Liver (tissue), 9 donors: Measurements from ENCODE around the gene ZBTB47. TPM values are rescaled to one million over a fixed set of nuclear protein-coding genes. Genes with fewer than 3 reads are reported as not detected.

Experiments used
- DNase-seq: peaks from one replicate; pipeline ENCODE4 v3.0.0-alpha.2; 2017; ENCODE audit warnings: low spot score
- H3K27ac ChIP-seq, 2 donors: one replicate each; pipeline ENCODE4 v1.7.0; 2013; ENCODE audit warnings: inconsistent platforms in 2 of 2, low read length in 2 of 2, control low read depth in 1 of 2, low read depth in 1 of 2, mild to moderate bottlenecking in 1 of 2
- H3K27me3 ChIP-seq, 4 donors: one replicate each; pipeline versions ENCODE4 v1.6.1 to v1.7.0; 2013; ENCODE audit warnings: low read length in 3 of 4, inconsistent platforms in 1 of 4, mild to moderate bottlenecking in 1 of 4, moderate library complexity in 1 of 4; ENCODE audit not compliant: control insufficient read depth in 4 of 4, insufficient read depth in 4 of 4
- H3K36me3 ChIP-seq, 4 donors: one replicate each; pipeline versions ENCODE4 v1.6.1 to v1.7.0; 2013; ENCODE audit warnings: low read length in 3 of 4, mild to moderate bottlenecking in 3 of 4, low read depth in 1 of 4, moderate library complexity in 1 of 4; ENCODE audit not compliant: control insufficient read depth in 4 of 4, insufficient read depth in 3 of 4
- H3K4me1 ChIP-seq, 4 donors: one replicate each; pipeline versions ENCODE4 v1.6.1 to v1.7.0; 2013; ENCODE audit warnings: low read length in 3 of 4, mild to moderate bottlenecking in 3 of 4, moderate library complexity in 1 of 4; ENCODE audit not compliant: control insufficient read depth in 4 of 4, insufficient read depth in 4 of 4
- H3K4me3 ChIP-seq, 3 donors: one replicate each; pipeline versions ENCODE4 v1.6.1 to v1.7.0; 2013; ENCODE audit warnings: low read length in 3 of 3, control low read depth in 1 of 3, low read depth in 1 of 3, mild to moderate bottlenecking in 1 of 3
- H3K9ac ChIP-seq, 2 donors: one replicate each; pipeline ENCODE4 v1.7.0; 2013; ENCODE audit warnings: low read length in 2 of 2, mild to moderate bottlenecking in 2 of 2, moderate library complexity in 2 of 2, control low read depth in 1 of 2, low read depth in 1 of 2
- H3K9me3 ChIP-seq, 4 donors: one replicate each; pipeline versions ENCODE4 v1.6.1 to v1.7.0; 2013; ENCODE audit warnings: low read length in 3 of 4; ENCODE audit not compliant: control insufficient read depth in 4 of 4
- ATF3 ChIP-seq: IDR thresholded peaks from 2 replicates; pipeline ENCODE4 v1.6.1; 2016; ENCODE audit warnings: antibody characterized with exemption
- CTCF ChIP-seq: fragments of 150-350 bp; IDR thresholded peaks from 2 replicates; pipeline ENCODE4 v1.5.1; 2017; ENCODE audit warnings: improper control_type of control experiment, low read depth, low read length; ENCODE audit not compliant: missing input control
- EGR1 ChIP-seq, 2 donors: IDR thresholded peaks; 2 replicates each; pipeline ENCODE4 v1.6.1; 2016 to 2018; ENCODE audit warnings: antibody characterized with exemption in 2 of 2, low read depth in 2 of 2
- FOXA1 ChIP-seq: IDR thresholded peaks from 2 replicates; pipeline ENCODE4 v1.6.1; 2016; ENCODE audit warnings: antibody characterized with exemption
- FOXA2 ChIP-seq: IDR thresholded peaks from 2 replicates; pipeline ENCODE4 v1.6.1; 2016; ENCODE audit warnings: antibody characterized with exemption
- GABPA ChIP-seq, 2 donors: IDR thresholded peaks in 1 of 2; conservative IDR thresholded peaks in 1 of 2; 2 replicates each; pipeline ENCODE4 v1.6.1; 2016; ENCODE audit warnings: antibody characterized with exemption in 2 of 2, mild to moderate bottlenecking in 1 of 2, moderate library complexity in 1 of 2
- HNF4A ChIP-seq, 2 donors: conservative IDR thresholded peaks; 2 replicates each; pipeline ENCODE4 v1.6.1; 2016; ENCODE audit warnings: antibody characterized with exemption in 2 of 2, mild to moderate bottlenecking in 2 of 2
- HNF4G ChIP-seq: IDR thresholded peaks from 2 replicates; pipeline ENCODE4 v1.6.1; 2016; ENCODE audit warnings: antibody characterized with exemption
- JUND ChIP-seq, 2 donors: IDR thresholded peaks; 2 replicates each; pipeline ENCODE4 v1.6.1; 2016; ENCODE audit warnings: antibody characterized with exemption in 2 of 2
- MAX ChIP-seq: IDR thresholded peaks from 2 replicates; pipeline ENCODE4 v1.6.1; 2016; ENCODE audit warnings: antibody characterized with exemption
- NR2F2 ChIP-seq: IDR thresholded peaks from 2 replicates; pipeline ENCODE4 v1.6.1; 2016; ENCODE audit warnings: antibody characterized with exemption
- RAD21 ChIP-seq, 2 donors: IDR thresholded peaks; 2 replicates each; pipeline ENCODE4 v1.6.1; 2016; ENCODE audit warnings: antibody characterized with exemption in 2 of 2, mild to moderate bottlenecking in 2 of 2
- REST ChIP-seq: IDR thresholded peaks from 2 replicates; pipeline ENCODE4 v1.6.1; 2016; ENCODE audit warnings: antibody characterized with exemption, mild to moderate bottlenecking
- RXRA ChIP-seq, 2 donors: IDR thresholded peaks; 2 replicates each; pipeline ENCODE4 v1.6.1; 2017 to 2018; ENCODE audit warnings: antibody characterized with exemption in 2 of 2, mild to moderate bottlenecking in 1 of 2
- SP1 ChIP-seq: IDR thresholded peaks from 2 replicates; pipeline ENCODE4 v1.6.1; 2018; ENCODE audit warnings: antibody characterized with exemption, mild to moderate bottlenecking
- TAF1 ChIP-seq: conservative IDR thresholded peaks from 2 replicates; pipeline ENCODE4 v1.6.1; 2016; ENCODE audit warnings: antibody characterized with exemption, mild to moderate bottlenecking
- YY1 ChIP-seq: IDR thresholded peaks from 2 replicates; pipeline ENCODE4 v1.6.1; 2016; ENCODE audit warnings: antibody characterized with exemption, mild to moderate bottlenecking
- ZBTB33 ChIP-seq: IDR thresholded peaks from 2 replicates; pipeline ENCODE4 v1.6.1; 2016; ENCODE audit warnings: antibody characterized with exemption
- WGBS: extraction: QIAGEN DNeasy Blood & Tissue Kit; methylation state at CpG from one replicate; pipeline ENCODE4 v1.1.7; 2013; 5-methylcytosine and 5-hydroxymethylcytosine counted together
- polyA plus RNA-seq, 2 donors: library from polyadenylated mRNA; stranded (reverse) in 1 of 2; unstranded in 1 of 2; fragments of 200-250 nt in 1 of 2; fragments of >200 nt in 1 of 2; fragmentation: Nextera tagmentation in 1 of 2; extraction: Ambion mirVana in 1 of 2; gene quantifications; one replicate each; pipeline versions ENCODE4 v1.2.1 to v1.2.3, GENCODE V29; 2013 to 2015
- total RNA-seq, 2 donors: library from RNA; depleted of rRNA; stranded (reverse); fragments of >200 nt; gene quantifications; one replicate each; pipeline ENCODE4 v1.2.3, GENCODE V29; 2014
- donor health status: healthy.
- donor health status: healthy.
- donor health status: healthy.
- donor health status: healthy.
- donor health status: healthy.

ZBTB47 gene
- total and polyA plus RNA-seq, 4 donors: 0.42 to 7.4 (median 4.2) TPM

GRCh38 chr3:42659451-42660130, 6.1 kb downstream of the ZBTB47 start:
- H3K27ac ChIP-seq: no peak overlapping the region
- no peak for DNase-seq
- peaks cover 0 to 4% (median 1%) of the 10 kb centered on the region in 4 donors for H3K36me3 ChIP-seq
- H3K27me3 ChIP-seq: no peaks in the 10 kb centered on the region
- H3K4me3 ChIP-seq: no peak overlapping the region
- no peaks in the 10 kb centered on the region for H3K9me3 ChIP-seq
- H3K4me1 ChIP-seq: peaks cover 0 to 6% (median 3%) of the 10 kb centered on the region in 4 donors
- 90% methylated on average over 25 of the region's 25 CpGs for WGBS
- H3K9ac ChIP-seq: no peak overlapping the region
- TF ChIP-seq MAX (no peak), YY1 (no peak), FOXA1 (no peak), CTCF (no peak), GABPA (IDR thresholded peaks at IDR 0.05 in 1 of 2, conservative IDR thresholded peaks at IDR 0.05 in 1 of 2) (no peak), EGR1 (IDR thresholded peaks at IDR 0.05; ENCODE audit: low read depth in 2 of 2) (no peak)

- Histone ChIP-seq H3K4me3 (no peak overlapping the region), H3K9me3 (no peaks in the 10 kb centered on the region), H3K27me3 (no peaks in the 10 kb centered on the region), H3K9ac (no peak overlapping the region), H3K4me1 (peaks cover 0 to 2% (median under 1%) of the 10 kb centered on the region in 4 donors), H3K27ac (no peak overlapping the region), H3K36me3 (peaks cover 0 to 4% (median 1%) of the 10 kb centered on the region in 4 donors)
- 77% methylated on average over 6 of the region's 6 CpGs for WGBS
- TF ChIP-seq SP1: no peak
- TF ChIP-seq HNF4A (conservative IDR thresholded peaks at IDR 0.05): no peak
- no peak for TF ChIP-seq JUND (IDR thresholded peaks at IDR 0.05)
- no peak for TF ChIP-seq NR2F2
- TF ChIP-seq ATF3: no peak
- no peak for TF ChIP-seq ZBTB33
- no peak for TF ChIP-seq FOXA2
- no peak for TF ChIP-seq EGR1 (IDR thresholded peaks at IDR 0.05; ENCODE audit: low read depth in 2 of 2)
- no peak for TF ChIP-seq RXRA (IDR thresholded peaks at IDR 0.05)
- TF ChIP-seq YY1: no peak
- no peak for TF ChIP-seq HNF4G
- TF ChIP-seq REST: no peak
- no peak for TF ChIP-seq GABPA (IDR thresholded peaks at IDR 0.05 in 1 of 2, conservative IDR thresholded peaks at IDR 0.05 in 1 of 2)
- TF ChIP-seq FOXA1: no peak
- TF ChIP-seq TAF1: no peak
- TF ChIP-seq CTCF: no peak
- no peak for TF ChIP-seq MAX
- no peak for TF ChIP-seq RAD21 (IDR thresholded peaks at IDR 0.05)
- DNase-seq: no peak
These were observed 6.7 kb downstream of the ZBTB47 start for GRCh38 chr3:42660131-42660715.
